ENCODE measurements around the gene BHLHE23.

The BHLHE23 gene

DNA sequence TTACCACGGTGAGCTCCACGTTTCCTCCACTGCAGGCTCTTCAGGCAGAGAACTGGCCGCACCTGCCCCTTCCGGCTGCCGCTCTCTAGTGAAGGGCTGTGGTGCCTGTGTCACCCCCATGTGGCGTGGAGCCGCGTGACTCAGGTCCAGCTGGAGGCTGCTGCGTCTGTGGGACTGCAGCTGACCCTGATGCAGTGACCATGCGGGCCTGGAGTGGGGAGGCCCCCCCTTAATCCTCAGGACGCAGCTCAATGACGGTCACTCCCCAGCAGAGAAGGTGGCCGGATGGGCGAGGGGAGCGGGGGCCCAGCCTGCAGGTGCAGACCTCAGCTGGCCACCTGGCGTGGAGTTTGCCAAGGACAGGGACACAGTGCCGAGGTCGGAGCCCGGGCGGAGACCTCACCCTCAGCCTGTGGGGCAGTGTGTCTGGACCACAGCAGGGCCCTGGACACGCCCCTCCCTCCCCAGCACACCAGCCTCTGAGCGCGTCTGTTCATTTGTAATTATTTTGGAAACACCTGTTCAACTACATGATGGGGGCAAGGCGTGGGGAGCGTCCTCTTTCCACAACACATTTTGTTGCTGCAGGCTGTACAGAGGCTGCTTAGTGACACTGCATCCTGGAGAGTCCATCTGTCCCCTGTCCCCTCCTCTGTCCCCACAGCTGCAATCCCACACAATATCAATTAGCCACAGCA, 10.7 kb downstream of the BHLHE23 start:
- in situ Hi-C loops (cut with HindIII; ENCODE audit: low sequenced_read_pairs), result no loop called here

DNA sequence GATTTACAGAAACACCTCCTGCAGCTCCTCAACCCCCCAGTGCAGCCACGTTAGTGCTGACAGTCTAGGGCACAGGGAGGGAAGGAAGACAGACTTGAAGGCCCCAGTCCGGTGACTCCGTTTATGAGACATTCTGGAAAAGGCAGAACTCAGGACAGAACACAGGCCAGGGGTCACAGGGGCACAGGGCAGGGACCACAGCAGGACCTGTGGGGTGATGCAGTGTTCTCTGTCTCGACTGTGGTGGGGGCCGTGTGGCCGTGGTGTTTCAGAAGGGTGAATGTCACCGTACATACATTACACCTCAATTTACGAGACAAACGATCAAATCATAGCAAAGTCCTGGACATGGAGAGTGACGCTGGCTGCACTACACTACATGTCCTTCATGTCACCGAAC, 11.3 kb downstream of the BHLHE23 start:
- in situ Hi-C loops (cut with HindIII; ENCODE audit: low sequenced_read_pairs), result no loop called here

DNA sequence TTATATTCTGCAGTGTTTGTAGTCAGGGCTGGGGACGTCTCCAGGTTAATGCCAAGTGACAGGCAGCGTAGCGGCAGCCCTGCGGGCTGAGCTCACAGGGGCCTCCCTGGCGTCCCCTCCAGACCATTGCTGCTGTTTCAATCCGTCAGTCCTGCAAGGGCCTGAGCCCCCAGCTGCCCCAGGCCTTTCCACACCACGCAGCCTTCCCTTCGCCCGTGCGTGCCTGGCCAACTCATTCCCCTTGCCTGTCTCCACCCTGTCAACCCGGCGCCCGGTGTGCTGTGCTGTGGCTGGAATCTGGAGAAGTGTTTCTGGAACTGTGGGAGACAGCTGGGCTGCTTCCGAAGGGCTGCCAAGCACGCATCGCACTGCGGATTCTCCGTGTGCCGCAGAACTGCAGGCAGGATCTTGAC, 11.9 kb downstream of the BHLHE23 start:
- in situ Hi-C loops (cut with HindIII; ENCODE audit: low sequenced_read_pairs), result no loop called here

DNA sequence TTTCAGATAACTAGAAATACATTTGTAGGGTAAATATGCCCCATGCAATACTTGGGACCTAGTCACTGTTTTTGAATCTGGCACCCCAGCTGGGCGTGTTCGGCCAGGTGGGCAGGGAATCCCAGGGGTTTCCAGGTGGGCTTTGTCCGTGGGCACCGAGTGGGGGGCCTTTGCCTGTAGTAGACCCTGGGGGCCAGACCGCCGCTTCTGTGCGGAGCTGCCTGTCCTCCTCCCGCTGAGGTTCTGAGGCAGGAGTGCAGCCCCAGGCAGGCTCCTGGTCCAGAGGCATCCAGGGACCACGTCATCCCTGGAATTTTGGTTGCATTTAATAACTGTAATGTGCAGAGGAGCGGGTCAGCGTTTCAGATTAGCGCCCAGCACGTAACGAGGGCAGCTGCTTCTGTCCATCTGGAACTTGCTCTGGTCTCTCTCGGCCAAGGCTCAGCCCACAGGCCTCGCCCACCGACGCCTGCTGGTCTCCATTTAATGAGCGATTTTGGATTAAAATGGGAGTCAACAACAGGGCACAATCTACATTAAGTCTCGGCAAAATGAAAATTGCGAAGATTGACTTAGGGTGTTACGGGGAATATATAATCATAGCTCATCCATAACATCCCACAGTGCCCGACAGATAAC, 12.8 kb downstream of the BHLHE23 start:
- in situ Hi-C loops (cut with HindIII; ENCODE audit: low sequenced_read_pairs), result no loop called here

DNA sequence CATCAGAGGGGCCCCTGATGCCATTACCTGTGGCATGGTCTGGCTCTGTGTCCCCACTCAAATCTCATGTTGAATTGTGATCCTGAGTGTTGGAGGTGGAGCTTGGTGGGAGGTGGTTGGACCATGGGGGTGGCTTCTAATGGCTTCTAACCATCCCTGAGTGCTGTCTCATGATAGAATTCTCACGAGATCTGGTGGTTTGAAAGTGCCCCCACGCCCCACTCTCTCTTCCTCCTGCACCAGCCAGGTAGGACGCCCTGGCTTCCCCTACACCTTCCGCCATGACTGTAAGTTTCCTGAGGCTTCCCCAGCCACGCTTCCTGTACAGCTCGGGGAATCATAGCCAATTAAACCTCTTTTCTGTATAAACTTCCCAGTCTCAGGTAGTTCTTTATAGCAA, 14.9 kb downstream of the BHLHE23 start:
- in situ Hi-C loops (cut with HindIII; ENCODE audit: low sequenced_read_pairs), result no loop called here

DNA sequence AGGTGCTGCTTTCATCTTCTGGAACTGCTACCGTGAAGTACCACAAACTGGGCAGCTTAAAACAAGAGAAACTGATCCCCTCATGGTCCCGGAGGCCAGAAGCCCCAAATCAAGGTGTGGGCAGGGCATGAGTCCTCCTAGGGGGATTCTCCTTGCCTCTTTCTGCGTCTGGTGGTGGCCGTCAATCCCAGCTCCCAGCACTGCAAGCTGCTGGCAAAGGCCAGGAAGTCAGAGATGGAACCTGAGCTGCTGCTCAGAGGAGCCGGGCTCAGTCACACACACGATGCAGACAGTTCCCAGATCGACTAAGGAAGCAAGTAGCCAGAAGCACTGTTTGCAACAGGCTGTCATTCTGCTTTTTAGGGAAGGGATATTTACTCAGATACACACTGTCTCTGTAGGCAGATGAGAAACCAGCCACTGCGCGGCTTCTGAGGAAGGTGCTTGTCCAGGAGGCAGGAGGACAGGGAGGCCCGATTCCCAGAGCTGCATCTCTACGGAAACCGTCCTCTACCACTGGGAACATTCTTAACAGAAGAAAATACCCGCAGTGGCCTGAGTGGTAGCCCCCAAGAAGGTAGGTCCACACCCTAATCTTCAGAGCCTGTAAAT, 15.5 kb downstream of the BHLHE23 start:
- in situ Hi-C loops (cut with HindIII; ENCODE audit: low sequenced_read_pairs), result no loop called here

DNA sequence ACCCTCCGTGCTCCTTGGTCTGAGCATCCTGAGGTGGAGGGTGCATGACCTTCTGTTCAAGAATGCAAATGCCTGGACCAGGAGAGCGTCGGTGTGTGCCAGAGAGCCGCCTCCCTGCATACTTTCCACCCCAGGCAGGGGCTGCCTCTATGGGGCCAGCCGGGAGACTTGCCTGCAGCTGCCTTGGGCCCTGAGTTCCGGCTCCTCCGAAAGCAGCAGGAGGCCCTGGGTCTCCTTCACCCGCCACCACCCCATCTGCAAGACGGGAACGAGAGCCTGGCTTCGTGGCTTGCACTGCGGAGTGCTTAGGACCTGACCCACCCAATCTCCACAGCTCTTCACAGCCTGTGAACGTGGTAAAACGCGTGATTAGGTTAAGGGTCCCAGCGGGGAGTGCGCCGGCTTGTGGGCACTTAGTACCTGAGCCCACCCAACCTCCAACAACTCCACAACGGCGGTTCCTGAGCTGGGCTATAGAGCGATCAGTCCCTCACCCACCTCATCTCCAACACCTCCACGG, 16.4 kb downstream of the BHLHE23 start:
- in situ Hi-C loops (cut with HindIII; ENCODE audit: low sequenced_read_pairs), result no loop called here

DNA sequence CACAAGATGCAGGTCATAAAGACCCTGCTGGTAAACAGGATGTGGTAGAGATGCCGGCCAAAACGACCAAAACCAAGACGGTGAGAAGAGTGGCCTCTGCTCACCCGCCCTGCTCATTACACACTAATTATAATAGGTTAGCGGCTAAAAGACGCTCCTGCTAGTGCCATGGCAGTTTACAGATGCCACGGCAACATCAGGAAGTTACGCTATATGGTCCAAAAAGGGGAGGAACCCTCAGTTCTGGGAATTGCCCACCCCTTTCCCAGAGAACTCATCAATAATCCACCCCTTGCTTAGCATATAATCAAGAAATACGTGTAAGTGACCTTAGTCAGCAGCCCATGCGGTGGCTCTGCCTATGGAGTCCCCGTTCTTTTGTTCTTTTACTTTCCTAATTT, 17.6 kb downstream of the BHLHE23 start:
- in situ Hi-C loops (cut with HindIII; ENCODE audit: low sequenced_read_pairs), result no loop called here

DNA sequence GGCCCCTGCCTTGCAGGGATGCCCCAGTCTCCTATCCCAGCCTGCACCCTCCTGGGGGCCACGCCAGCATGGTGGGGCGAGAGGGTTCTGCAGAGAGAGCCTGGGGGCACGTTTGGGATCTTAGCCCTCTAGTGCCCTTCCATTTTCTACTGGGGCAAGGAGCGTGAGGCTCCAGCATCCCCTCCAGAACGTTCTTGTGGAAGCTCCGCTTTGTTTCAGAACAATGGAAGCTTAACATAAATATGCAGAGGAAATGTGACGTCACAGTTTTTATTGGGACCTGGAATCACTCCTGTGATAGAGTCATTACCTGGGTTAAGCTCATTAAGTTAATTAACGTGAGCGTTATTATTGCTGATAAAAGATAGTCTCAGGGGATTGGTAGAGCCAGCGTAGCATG, 19.6 kb downstream of the BHLHE23 start:
- in situ Hi-C loops (cut with HindIII; ENCODE audit: low sequenced_read_pairs), result no loop called here

DNA sequence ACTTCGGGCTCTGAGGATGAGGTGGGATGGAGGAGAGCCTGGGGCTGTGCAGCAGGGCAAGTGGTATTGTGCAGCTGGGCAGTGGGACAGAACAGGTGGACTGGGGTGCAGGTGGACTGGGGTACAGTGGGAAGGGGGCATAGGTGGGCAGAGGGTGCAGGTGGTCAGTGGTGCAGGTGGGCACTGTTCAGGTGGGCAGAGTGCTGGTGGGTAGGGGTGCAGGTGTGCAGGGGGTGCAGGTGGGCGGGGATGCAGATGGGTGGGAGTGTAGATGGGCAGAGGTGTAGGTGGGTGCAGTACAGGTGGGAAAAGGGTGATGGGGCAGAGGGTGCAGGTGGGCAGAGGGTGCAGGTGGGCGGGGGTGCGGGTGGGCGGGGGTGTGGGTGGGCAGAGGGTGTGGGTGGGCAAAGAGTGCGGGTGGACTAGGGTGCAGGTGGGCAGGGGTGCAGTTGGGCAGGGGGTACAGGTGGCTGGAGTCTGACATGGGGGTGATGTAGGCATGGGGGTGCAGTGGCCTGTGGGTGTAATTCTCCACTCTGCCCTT, 20.4 kb downstream of the BHLHE23 start:
- in situ Hi-C loops (cut with HindIII; ENCODE audit: low sequenced_read_pairs), result no loop called here

DNA sequence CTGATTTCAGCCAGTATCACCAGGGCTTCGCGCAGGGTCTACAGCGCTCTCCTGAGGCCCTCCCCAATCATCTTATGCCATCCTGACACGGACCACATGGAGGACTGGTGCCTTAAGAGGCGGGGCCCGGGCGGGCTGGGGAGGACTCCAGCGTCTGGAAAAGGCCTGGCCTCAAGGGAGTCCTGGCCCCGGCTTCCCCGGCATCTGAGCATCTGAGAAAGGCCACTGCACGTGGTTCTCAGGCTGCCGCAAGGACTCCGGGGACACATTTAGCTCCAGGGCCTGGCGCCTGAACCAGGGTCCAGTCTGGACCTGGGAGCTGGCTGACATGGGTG, 21.4 kb downstream of the BHLHE23 start:
- in situ Hi-C loops (cut with HindIII; ENCODE audit: low sequenced_read_pairs), result no loop called here

DNA sequence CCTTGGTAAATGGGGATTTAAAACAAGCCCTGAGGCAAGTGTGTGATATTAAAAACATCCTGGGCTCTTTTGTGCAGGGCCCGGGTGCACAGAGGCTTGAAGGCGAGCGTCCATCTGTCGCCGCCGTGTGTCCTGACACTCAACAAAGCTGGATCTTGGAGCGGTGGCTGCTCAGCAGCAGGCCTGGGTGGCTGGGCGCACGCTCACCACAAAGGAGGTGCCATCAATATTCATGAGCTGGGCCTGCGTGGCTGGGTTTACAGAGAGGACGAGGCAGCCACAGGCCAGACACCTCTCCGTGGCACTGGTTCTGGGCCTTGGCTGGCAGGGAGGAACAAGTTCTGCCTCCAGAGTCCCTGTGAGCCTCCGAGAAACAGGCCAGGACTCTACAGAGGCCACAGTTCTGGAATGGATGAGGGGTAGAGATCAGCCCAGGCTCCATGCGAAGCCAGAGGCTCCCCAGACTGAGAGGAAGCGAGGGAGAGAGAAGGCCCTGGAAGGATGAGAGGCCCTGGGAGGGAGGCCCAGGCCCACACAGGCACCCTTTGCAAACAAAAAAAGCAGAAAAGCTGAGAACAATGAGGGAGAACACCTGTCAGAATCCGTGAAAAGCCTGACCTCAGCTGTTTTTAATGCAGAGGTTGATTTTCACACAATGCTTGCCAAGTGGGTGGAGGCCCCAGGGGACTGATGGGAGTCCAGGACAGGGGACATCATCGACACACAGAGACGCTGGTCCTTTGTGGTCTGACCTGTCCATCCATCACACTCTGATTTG, 21.9 kb downstream of the BHLHE23 start:
- in situ Hi-C loops (cut with HindIII; ENCODE audit: low sequenced_read_pairs), result no loop called here

DNA sequence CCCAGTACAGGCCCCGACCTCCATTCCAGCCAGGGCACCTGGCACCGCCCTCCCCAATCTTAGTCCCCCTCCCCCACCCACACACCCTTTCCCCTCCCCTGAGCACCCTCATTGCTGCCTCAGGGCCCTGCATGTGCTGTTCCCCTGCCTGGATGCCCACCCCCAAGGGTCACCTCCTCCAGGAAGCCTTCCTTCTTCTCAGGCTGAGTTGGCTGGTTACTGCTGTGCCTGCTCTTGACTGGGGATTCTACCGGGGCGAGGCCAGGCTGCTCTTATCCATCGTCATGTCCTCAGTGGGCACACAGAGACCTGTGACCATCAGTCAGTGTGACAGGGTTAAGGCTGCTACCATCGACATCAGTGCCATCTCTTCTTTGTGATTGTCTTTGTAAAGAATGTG, 23.6 kb downstream of the BHLHE23 start:
- in situ Hi-C loops (cut with HindIII; ENCODE audit: low sequenced_read_pairs), result no loop called here

DNA sequence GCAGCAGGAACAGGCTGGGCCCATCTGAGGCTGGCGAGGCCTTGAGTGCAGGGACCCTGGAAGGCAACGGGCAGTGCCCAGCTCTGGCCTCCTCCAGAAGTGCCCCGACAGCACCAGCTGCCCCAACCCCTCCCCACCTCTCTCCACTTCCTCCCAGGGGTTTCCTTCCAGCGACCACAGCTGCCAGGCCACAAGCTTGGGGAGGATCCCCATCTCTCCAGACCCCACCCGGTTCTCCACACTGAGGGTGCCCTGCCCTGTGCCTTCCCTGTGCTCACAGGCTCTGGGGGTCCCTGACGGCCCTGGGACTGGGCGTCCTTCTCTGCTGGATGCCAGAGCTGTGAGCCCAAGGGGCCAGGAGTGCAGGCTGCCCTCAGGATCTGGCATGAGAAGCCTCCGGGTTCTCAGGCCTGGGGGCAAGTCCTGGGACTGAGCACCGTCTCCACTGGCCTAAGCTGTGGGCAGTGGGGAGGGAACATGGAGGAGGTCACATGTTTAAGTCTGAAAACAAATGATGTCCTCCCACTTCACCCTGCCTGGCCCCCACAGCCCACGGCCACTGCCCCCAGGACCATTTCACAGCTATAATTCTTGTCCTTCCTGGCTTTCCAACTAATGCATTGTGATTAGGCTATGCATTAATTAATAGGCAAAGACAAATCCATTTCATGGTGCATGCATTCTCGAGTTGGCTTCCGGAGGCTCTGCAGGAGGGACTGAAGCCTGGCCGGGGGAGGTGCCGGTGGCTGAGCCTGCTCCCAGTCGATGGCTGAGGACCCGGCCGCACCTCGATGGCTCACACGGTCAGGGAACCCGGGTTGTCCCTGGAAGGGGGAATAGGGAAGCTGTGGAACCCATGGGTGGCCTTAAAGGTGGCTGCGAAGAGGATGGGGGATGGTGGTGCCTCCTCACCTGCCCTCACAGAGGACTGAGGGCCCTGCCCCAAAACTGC, 24.4 kb downstream of the BHLHE23 start:
- in situ Hi-C loops (cut with HindIII; ENCODE audit: low sequenced_read_pairs), result no loop called here

DNA sequence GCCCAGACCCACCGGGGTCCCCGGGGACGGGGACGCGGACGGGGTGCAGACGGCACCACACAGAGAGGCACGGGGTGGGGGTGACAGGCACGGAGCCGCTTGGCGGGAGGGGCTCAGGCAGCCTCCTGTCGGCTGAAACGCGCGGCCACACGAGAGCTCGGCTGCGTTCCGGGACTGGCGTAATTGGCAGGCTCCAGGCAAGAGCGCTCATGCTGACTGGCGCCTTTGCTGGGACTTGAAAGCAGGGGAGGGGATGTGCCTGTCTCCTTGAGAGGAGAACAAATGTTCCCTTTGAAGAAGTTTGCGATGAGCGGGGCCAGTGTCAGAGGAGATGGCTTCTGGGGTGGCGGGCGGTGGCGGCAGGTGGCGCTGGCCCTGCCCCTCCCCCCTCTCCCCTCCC, 25.8 kb downstream of the BHLHE23 start:
- in situ Hi-C loops (cut with HindIII; ENCODE audit: low sequenced_read_pairs), result no loop called here

DNA sequence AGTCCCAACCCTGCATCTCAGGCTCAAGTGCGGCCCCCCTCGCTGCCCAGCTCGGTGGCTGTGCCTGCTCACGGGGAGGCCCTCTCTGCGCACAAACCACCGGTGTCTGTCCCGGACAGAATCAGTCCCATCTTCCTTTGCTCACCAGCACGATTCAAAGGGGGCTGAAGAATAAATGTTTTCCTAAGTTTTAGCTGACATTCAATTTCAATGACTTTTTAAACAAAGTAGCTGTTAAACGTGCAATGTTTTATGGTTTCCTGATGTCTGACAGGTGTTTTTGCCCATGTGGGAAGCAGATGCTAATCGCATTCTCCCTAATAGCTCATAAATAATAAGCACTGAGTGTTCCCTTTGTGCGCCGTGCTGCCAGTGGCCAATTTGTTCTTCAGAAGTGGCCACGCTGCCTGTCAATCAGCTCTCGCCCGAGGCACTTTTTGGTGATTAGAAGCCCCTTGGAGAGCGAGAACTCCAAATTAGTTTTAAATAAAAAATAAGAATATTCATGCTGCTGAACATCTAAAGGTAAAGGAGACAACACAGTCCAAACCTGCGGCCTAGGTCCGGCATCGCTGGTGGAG, 26.3 kb downstream of the BHLHE23 start:
- in situ Hi-C loops (cut with HindIII; ENCODE audit: low sequenced_read_pairs), result no loop called here

DNA sequence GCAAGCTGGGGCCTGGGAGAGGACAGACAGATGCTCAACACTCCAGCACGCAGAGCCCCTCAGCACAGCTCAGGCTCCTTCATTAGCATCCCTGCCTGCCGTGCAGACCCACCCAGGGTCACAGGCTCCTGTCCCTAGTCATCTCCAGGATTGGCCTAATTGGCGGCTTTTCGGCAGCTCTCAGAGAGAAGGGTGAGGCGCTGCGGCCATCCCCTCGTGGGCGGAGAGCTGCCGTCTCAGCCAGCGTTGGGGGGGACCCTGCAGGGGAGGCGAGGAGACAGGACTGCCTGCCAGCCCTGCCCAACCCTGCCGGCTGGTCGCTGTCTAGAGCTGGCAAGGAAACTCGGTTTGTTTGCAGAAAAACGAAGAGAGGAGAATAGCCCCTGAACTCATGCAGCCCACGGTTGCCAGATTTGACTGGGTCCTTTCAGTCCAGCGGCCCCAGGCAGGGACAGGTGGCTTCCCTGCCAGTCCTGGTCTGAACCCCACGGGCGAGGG, 26.8 kb downstream of the BHLHE23 start:
- in situ Hi-C loops (cut with HindIII; ENCODE audit: low sequenced_read_pairs), result no loop called here

DNA sequence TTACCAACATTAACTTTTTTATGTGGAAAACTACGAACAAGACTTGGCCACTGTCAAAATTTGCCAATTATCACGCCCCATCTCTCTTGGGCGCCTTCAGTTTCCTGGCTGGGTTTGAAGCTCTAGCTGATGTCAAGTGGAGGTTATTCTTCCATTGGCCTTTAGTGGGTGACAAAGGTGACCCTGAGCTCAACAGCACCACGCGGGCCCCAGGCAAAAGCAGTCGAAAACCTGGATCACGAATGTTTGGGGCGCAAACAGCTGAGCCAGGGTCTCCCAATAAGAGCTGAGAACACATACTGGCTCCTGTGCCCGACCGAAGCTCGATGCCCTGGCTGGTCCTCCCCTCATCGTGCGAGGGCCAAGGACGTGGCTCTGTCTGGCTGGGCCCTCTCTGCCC, 27.5 kb downstream of the BHLHE23 start:
- in situ Hi-C loops (cut with HindIII; ENCODE audit: low sequenced_read_pairs), result no loop called here

DNA sequence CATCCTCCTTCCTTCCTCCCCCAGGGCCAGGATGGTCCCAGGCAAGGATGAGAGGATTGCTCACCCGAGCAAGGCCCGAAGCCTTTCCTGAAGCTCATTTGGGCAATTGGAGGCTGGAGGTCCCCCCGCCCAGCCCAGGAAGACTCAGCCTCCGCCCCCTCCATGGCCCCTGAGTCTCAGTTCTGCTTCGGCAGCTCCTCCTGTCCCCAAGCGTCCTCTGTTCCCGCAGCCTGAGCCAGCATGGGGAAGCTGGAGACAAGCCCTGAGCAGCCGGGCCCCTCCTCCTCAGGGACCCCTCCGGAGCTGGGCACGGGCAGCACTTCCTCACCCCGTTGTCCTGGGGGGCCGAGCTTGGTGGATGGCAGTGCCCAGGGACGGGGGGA, 28.2 kb downstream of the BHLHE23 start:
- in situ Hi-C loops (cut with HindIII; ENCODE audit: low sequenced_read_pairs), result no loop called here
